ENCODE results near the gene NDST1.

Gene NDST1

GRCh38 chr5:150530423-150530822 lies 22.5 kb downstream of the NDST1 start:
- no peaks in the 10 kb centered on the region for H4K20me1 ChIP-seq (ENCODE audit: control insufficient read depth, insufficient read depth, low read depth, low read length)

GRCh38 chr5:150530951-150531588 lies 23.1 kb downstream of the NDST1 start:
- H4K20me1 ChIP-seq (ENCODE audit: control insufficient read depth, insufficient read depth, low read depth, low read length) = no peaks in the 10 kb centered on the region
- H3K27ac ChIP-seq (ENCODE audit: low read depth, low read length) = no peak overlapping the region
- no peaks in the 10 kb centered on the region for H3K27me3 ChIP-seq (ENCODE audit: control insufficient read depth, low read length)
- H3K4me3 ChIP-seq (ENCODE audit: low read length) = no peak overlapping the region
- H3K79me2 ChIP-seq (ENCODE audit: control insufficient read depth, low read length) = no peaks in the 10 kb centered on the region
- peaks cover under 1% of the 10 kb centered on the region; the same call in 1 of the 2 replicates for H3K4me1 ChIP-seq (ENCODE audit: control insufficient read depth, low read length)
- no peak for TF ChIP-seq CTCF (IDR thresholded peaks at IDR 0.05; ENCODE audit: low read depth, low read length, poor library complexity, severe bottlenecking)
- no peak for TF ChIP-seq EZH2phosphoT487 (IDR thresholded peaks at IDR 0.05; ENCODE audit: borderline replicate concordance, low read length)
- peaks cover 23% of the 10 kb centered on the region for H3K36me3 ChIP-seq (ENCODE audit: control insufficient read depth, low read length)
- no peaks in the 10 kb centered on the region; the same call in 1 of the 2 replicates for H3F3A ChIP-seq (ENCODE audit: control insufficient read depth, insufficient read depth)
- no peak overlapping the region for H3K4me2 ChIP-seq (ENCODE audit: low read length)
- no peaks in the 10 kb centered on the region for H3K9me3 ChIP-seq (ENCODE audit: control insufficient read depth, insufficient read depth, low read length)
- H3K9me2 ChIP-seq (replicated peaks; ENCODE audit: control insufficient read depth, low read length) = no peaks in the 10 kb centered on the region

More at GRCh38 chr5:150530423-150530822, 22.5 kb downstream of the NDST1 start:
- Histone ChIP-seq H3K9me3 (ENCODE audit: control insufficient read depth, insufficient read depth, low read length) (no peaks in the 10 kb centered on the region), H3K4me2 (ENCODE audit: low read length) (no peak overlapping the region), H3K9me2 (replicated peaks; ENCODE audit: control insufficient read depth, low read length) (no peaks in the 10 kb centered on the region), H3F3A (ENCODE audit: control insufficient read depth, insufficient read depth) (no peaks in the 10 kb centered on the region; the same call in 1 of the 2 replicates), H3K4me1 (ENCODE audit: control insufficient read depth, low read length) (peaks cover 6% of the 10 kb centered on the region), H3K27me3 (ENCODE audit: control insufficient read depth, low read length) (no peaks in the 10 kb centered on the region), H3K4me3 (ENCODE audit: low read length) (no peak overlapping the region), H3K27ac (ENCODE audit: low read depth, low read length) (no peak overlapping the region), H3K36me3 (ENCODE audit: control insufficient read depth, low read length) (peaks cover 19% of the 10 kb centered on the region), H3K79me2 (ENCODE audit: control insufficient read depth, low read length) (no peaks in the 10 kb centered on the region)
- TF ChIP-seq EZH2phosphoT487 (IDR thresholded peaks at IDR 0.05; ENCODE audit: borderline replicate concordance, low read length) = no peak
- TF ChIP-seq CTCF (IDR thresholded peaks at IDR 0.05; ENCODE audit: low read depth, low read length, poor library complexity, severe bottlenecking) = no peak

- Histone ChIP-seq H3K79me2 (ENCODE audit: control insufficient read depth, low read length) (no peaks in the 10 kb centered on the region), H3F3A (ENCODE audit: control insufficient read depth, insufficient read depth) (no peaks in the 10 kb centered on the region; the same call in 1 of the 2 replicates), H3K27me3 (ENCODE audit: control insufficient read depth, low read length) (no peaks in the 10 kb centered on the region), H3K9me3 (ENCODE audit: control insufficient read depth, insufficient read depth, low read length) (no peaks in the 10 kb centered on the region), H3K27ac (ENCODE audit: low read depth, low read length) (no peak overlapping the region), H4K20me1 (ENCODE audit: control insufficient read depth, insufficient read depth, low read depth, low read length) (no peaks in the 10 kb centered on the region), H3K4me2 (ENCODE audit: low read length) (no peak overlapping the region), H3K36me3 (ENCODE audit: control insufficient read depth, low read length) (peaks cover 23% of the 10 kb centered on the region), H3K4me3 (ENCODE audit: low read length) (no peak overlapping the region), H3K9me2 (replicated peaks; ENCODE audit: control insufficient read depth, low read length) (no peaks in the 10 kb centered on the region), H3K4me1 (ENCODE audit: control insufficient read depth, low read length) (no peaks in the 10 kb centered on the region)
- TF ChIP-seq EZH2phosphoT487 (IDR thresholded peaks at IDR 0.05; ENCODE audit: borderline replicate concordance, low read length) (no peak), CTCF (IDR thresholded peaks at IDR 0.05; ENCODE audit: low read depth, low read length, poor library complexity, severe bottlenecking) (no peak)
Observed at GRCh38 chr5:150531686-150532085, 23.8 kb downstream of the NDST1 start.
